GM23338 (cell line): ENCODE data around the gene MYOM1. TPM values are rescaled to one million over a fixed set of nuclear protein-coding genes. Genes with fewer than 3 reads are reported as not detected.
A peak's percentile ranks its signal among the peaks of the same experiment; 100 is the strongest.

Experiments
- ATAC-seq: fragments of 200-7000 bp; cut with Tn5 transposase; 3 replicates; pipeline ENCODE4 v1.9.1; 2020
- DNase-seq: peaks from one replicate; pipeline ENCODE4 v3.0.0-alpha.2; 2015; ENCODE audit warnings: low spot score
- H2AFZ ChIP-seq: fragments of 200-600 bp; sonication (generic); 2 replicates; pipeline ENCODE4 v1.8.0; 2016; ENCODE audit warnings: antibody characterized with exemption, mild to moderate bottlenecking, moderate library complexity
- H3F3A ChIP-seq: fragments of 200-600 bp; sonication (generic); replicated peaks from 2 replicates; pipeline ENCODE4 v1.8.0; 2017; ENCODE audit warnings: antibody characterized with exemption, mixed run types, low read depth
- H3K27ac ChIP-seq: fragments of 200-600 bp; sonication (generic); 2 replicates; pipeline ENCODE4 v1.6.1; 2016; ENCODE audit warnings: low read depth
- H3K27me3 ChIP-seq: fragments of 200-600 bp; sonication (generic); 2 replicates; pipeline ENCODE4 v1.8.0; 2016; ENCODE audit warnings: mild to moderate bottlenecking, mixed run types, moderate library complexity; ENCODE audit not compliant: insufficient read depth
- H3K36me3 ChIP-seq: fragments of 200-600 bp; sonication (generic); 2 replicates; pipeline ENCODE4 v1.8.0; 2016; ENCODE audit warnings: mild to moderate bottlenecking; ENCODE audit not compliant: insufficient read depth
- H3K4me1 ChIP-seq: fragments of 200-600 bp; sonication (generic); 2 replicates; pipeline ENCODE4 v1.8.0; 2016; ENCODE audit warnings: mild to moderate bottlenecking, moderate library complexity; ENCODE audit not compliant: insufficient read depth
- H3K4me2 ChIP-seq: fragments of 200-600 bp; sonication (generic); 2 replicates; pipeline ENCODE4 v1.7.1; 2017; ENCODE audit warnings: mixed run types
- H3K4me3 ChIP-seq: fragments of 200-600 bp; sonication (generic); 2 replicates; pipeline ENCODE4 v1.6.1; 2016; ENCODE audit warnings: mixed run types
- H3K79me2 ChIP-seq: fragments of 200-600 bp; sonication (generic); replicated peaks from 2 replicates; pipeline ENCODE4 v1.8.0; 2017; ENCODE audit warnings: mild to moderate bottlenecking; ENCODE audit not compliant: insufficient read depth
- H3K9me2 ChIP-seq: fragments of 200-600 bp; sonication (generic); 2 replicates; pipeline ENCODE4 v1.8.0; 2017; ENCODE audit not compliant: insufficient read depth
- H4K20me1 ChIP-seq: fragments of 200-600 bp; sonication (generic); replicated peaks from 2 replicates; pipeline ENCODE4 v1.8.0; 2017; ENCODE audit warnings: mild to moderate bottlenecking; ENCODE audit not compliant: insufficient read depth
- H3K27ac Mint-ChIP-seq: 2 replicates; pipeline ENCODE4 v1.8.0; 2020; ENCODE audit warnings: inconsistent platforms, mild to moderate bottlenecking, moderate library complexity, mixed read lengths
- H3K27me3 Mint-ChIP-seq: 3 replicates; pipeline ENCODE4 v1.8.0; 2022; ENCODE audit warnings: low read depth, mild to moderate bottlenecking, moderate library complexity, mixed read lengths, inconsistent platforms; ENCODE audit not compliant: insufficient read depth, poor library complexity
- H3K36me3 Mint-ChIP-seq: 3 replicates; pipeline ENCODE4 v1.8.0; 2021; ENCODE audit warnings: low read depth, mild to moderate bottlenecking, inconsistent platforms, moderate library complexity, mixed read lengths
- H3K4me1 Mint-ChIP-seq: 3 replicates; pipeline ENCODE4 v1.8.0; 2020; ENCODE audit warnings: mild to moderate bottlenecking, inconsistent platforms, mixed read lengths
- H3K4me3 Mint-ChIP-seq: 3 replicates; pipeline ENCODE4 v1.8.0; 2021; ENCODE audit warnings: moderate library complexity, mild to moderate bottlenecking, inconsistent platforms, mixed read lengths
- H3K9me3 Mint-ChIP-seq: 3 replicates; pipeline ENCODE4 v1.8.0; 2020; ENCODE audit warnings: moderate library complexity, mild to moderate bottlenecking, inconsistent platforms, mixed read lengths
- CREB1 ChIP-seq: fragments of 250-450 bp; sonication (Bioruptor Pico); IDR thresholded peaks from 2 replicates; pipeline ENCODE4 v1.5.0; 2020; ENCODE audit warnings: low read depth, mild to moderate bottlenecking, moderate library complexity
- CTCF ChIP-seq, 2 experiments: fragments of 200-600 bp in 1 of 2; sonication (generic) in 1 of 2; conservative IDR thresholded peaks; 2 replicates each; pipeline versions ENCODE4 v1.5.1 to v1.6.1; 2016 to 2017; ENCODE audit warnings: antibody characterized with exemption in 2 of 2, low read depth in 2 of 2, mild to moderate bottlenecking in 2 of 2, moderate library complexity in 1 of 2
- ETS1 ChIP-seq: IDR thresholded peaks from 2 replicates; pipeline ENCODE4 v1.6.1; 2016; ENCODE audit warnings: antibody characterized with exemption
- EZH2phosphoT487 ChIP-seq: fragments of 200-600 bp; sonication (generic); IDR thresholded peaks from one replicate; pipeline ENCODE4 v1.8.1; 2018; ENCODE audit warnings: antibody characterized with exemption; ENCODE audit not compliant: unreplicated experiment
- NANOG ChIP-seq: IDR thresholded peaks from 2 replicates; pipeline ENCODE4 v1.6.1; 2016; ENCODE audit warnings: antibody characterized with exemption, borderline replicate concordance
- POLR2AphosphoS5 ChIP-seq: IDR thresholded peaks from 2 replicates; pipeline ENCODE4 v1.6.1; 2016; ENCODE audit warnings: antibody characterized with exemption, low read depth
- STAT1 ChIP-seq: IDR thresholded peaks from one replicate; pipeline ENCODE4 v1.6.1; 2016; ENCODE audit warnings: antibody characterized with exemption; ENCODE audit not compliant: unreplicated experiment
- ZNF114 ChIP-seq: fragments of 250-450 bp; sonication (Bioruptor Pico); IDR thresholded peaks from 2 replicates; pipeline ENCODE4 v1.5.0; 2020; ENCODE audit warnings: mild to moderate bottlenecking, moderate library complexity
- polyA plus RNA-seq: library from polyadenylated mRNA; unstranded; fragments of >200 nt; fragmentation: Nextera tagmentation; extraction: Ambion mirVana; gene quantifications from 2 replicates; pipeline ENCODE4 v1.2.1, GENCODE V29; 2016
- total RNA-seq: library from RNA; depleted of rRNA; stranded (reverse); fragments of >200 nt; shearing (Covaris generic); gene quantifications from 2 replicates; pipeline ENCODE4 v1.2.3, GENCODE V29; 2014
- TF ChIP-seq, protein P1 (sequence below): IDR thresholded peaks from one replicate; pipeline ENCODE4 v1.6.1; 2018; ENCODE audit warnings: antibody characterized with exemption; ENCODE audit not compliant: unreplicated experiment

MYOM1 gene
- total and polyA plus RNA-seq, 2 experiments from 2014 or later = 0.27 to 0.38 TPM

DNA sequence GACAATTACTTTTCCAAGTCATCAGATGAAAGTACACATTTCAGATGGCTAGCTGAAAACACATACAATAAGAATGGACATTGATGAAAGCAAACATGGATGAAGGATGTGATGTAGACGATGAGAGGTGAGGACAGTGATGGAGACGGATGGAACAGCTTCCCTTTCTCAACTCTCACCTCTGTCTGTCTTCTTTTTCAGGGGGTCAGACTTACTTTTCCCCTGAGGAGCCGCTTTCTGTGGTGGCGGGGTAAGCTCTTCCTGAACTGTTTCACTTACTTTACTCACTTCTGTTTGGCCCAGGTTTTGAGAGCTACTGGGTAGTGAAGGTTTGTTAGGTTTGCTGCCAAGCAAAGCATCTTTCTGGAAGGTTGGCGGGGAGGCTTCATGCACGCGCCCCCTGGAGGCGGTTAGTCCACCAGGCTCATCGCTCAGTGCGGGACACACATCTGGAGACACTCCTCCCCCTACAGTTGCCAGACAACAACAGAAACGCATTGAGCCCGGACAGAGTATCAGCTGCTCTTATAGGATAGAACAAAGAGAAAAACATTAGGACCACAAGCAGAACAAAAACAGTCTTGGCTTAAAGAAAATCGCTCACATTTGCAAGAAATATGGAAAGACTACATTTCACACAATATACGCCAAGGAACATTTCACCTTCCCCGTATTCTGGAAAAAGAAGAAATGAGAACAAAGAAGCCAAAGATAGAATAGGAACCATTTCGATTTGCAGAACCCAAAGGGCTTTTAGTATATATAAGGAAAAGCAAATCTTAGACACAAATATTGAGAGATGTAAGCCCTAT, 90.5 kb downstream of the MYOM1 start:
- Mint-ChIP-seq H3K36me3 (no peaks in the 10 kb centered on the region), H3K4me1 (peaks cover 5% of the 10 kb centered on the region; the same call in 2 of the 3 replicates), H3K9me3 (no peaks in the 10 kb centered on the region; the same call in 2 of the 3 replicates), H3K27me3 (peaks cover 3% of the 10 kb centered on the region), H3K27ac (0 out of 2 replicates have a peak overlapping the region, but pooled peaks have one; percentile 8), H3K4me3 (no peak overlapping the region)
- Histone ChIP-seq H3K4me3 (no peak overlapping the region), H3K79me2 (no peaks in the 10 kb centered on the region), H3K27ac (no peak overlapping the region), H3K4me1 (no peaks in the 10 kb centered on the region), H3K36me3 (no peaks in the 10 kb centered on the region), H3F3A (no peaks in the 10 kb centered on the region; the same call in 1 of the 2 replicates), H4K20me1 (no peaks in the 10 kb centered on the region), H3K27me3 (no peaks in the 10 kb centered on the region), H2AFZ (peak overlapping the region; percentile 49), H3K4me2 (no peak overlapping the region), H3K9me2 (no peaks in the 10 kb centered on the region)
- DNase-seq = peak; percentile 98
- peak; percentile 100 for ATAC-seq
- TF ChIP-seq, protein P1, sequence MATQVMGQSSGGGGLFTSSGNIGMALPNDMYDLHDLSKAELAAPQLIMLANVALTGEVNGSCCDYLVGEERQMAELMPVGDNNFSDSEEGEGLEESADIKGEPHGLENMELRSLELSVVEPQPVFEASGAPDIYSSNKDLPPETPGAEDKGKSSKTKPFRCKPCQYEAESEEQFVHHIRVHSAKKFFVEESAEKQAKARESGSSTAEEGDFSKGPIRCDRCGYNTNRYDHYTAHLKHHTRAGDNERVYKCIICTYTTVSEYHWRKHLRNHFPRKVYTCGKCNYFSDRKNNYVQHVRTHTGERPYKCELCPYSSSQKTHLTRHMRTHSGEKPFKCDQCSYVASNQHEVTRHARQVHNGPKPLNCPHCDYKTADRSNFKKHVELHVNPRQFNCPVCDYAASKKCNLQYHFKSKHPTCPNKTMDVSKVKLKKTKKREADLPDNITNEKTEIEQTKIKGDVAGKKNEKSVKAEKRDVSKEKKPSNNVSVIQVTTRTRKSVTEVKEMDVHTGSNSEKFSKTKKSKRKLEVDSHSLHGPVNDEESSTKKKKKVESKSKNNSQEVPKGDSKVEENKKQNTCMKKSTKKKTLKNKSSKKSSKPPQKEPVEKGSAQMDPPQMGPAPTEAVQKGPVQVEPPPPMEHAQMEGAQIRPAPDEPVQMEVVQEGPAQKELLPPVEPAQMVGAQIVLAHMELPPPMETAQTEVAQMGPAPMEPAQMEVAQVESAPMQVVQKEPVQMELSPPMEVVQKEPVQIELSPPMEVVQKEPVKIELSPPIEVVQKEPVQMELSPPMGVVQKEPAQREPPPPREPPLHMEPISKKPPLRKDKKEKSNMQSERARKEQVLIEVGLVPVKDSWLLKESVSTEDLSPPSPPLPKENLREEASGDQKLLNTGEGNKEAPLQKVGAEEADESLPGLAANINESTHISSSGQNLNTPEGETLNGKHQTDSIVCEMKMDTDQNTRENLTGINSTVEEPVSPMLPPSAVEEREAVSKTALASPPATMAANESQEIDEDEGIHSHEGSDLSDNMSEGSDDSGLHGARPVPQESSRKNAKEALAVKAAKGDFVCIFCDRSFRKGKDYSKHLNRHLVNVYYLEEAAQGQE = no peak
- TF ChIP-seq CTCF (conservative IDR thresholded peaks at IDR 0.05; ENCODE audit: low read depth in 2 of 2) = peak; percentile 92 to 95

GRCh38 chr18:3126457-3127097, 93.2 kb downstream of the MYOM1 start:
- H3K4me3 ChIP-seq = no peak overlapping the region
- Mint-ChIP-seq H3K36me3 (no peaks in the 10 kb centered on the region), H3K4me3 (no peak overlapping the region), H3K27me3 (peaks cover 3% of the 10 kb centered on the region), H3K4me1 (peaks cover 5% of the 10 kb centered on the region; the same call in 2 of the 3 replicates), H3K27ac (no peak overlapping the region), H3K9me3 (no peaks in the 10 kb centered on the region; the same call in 2 of the 3 replicates)
- H3K4me2 ChIP-seq = no peak overlapping the region
- H3K27me3 ChIP-seq = no peaks in the 10 kb centered on the region
- H3K4me1 ChIP-seq = no peaks in the 10 kb centered on the region
- ATAC-seq = no peak
- no peak overlapping the region for H3K27ac ChIP-seq
- no peak overlapping the region for H2AFZ ChIP-seq
- H4K20me1 ChIP-seq = no peaks in the 10 kb centered on the region
- H3F3A ChIP-seq = no peaks in the 10 kb centered on the region; the same call in 1 of the 2 replicates
- H3K9me2 ChIP-seq = no peaks in the 10 kb centered on the region
- H3K36me3 ChIP-seq = no peaks in the 10 kb centered on the region
- H3K79me2 ChIP-seq = no peaks in the 10 kb centered on the region
- no peak for DNase-seq
- TF ChIP-seq ETS1 (no peak), CTCF (conservative IDR thresholded peaks at IDR 0.05; ENCODE audit: low read depth in 2 of 2) (no peak), POLR2AphosphoS5 (no peak), STAT1 (no peak), ZNF114 (CRISPR knock-in tag) (no peak), NANOG (no peak), EZH2phosphoT487 (no peak), CREB1 (CRISPR knock-in tag) (no peak)
- TF ChIP-seq, protein P1 = no peak
